Endothelial cell (in vitro differentiated cells): Measurements from ENCODE around the gene KDM4B. TPM values are rescaled to one million over a fixed set of nuclear protein-coding genes. Genes with fewer than 3 reads are reported as not detected.
A peak's percentile ranks its signal among the peaks of the same experiment; 100 is the strongest.

Experiments
- DNase-seq: peaks from one replicate; pipeline ENCODE4 v3.0.0; 2021; ENCODE audit warnings: low spot score
- H3K27ac Mint-ChIP-seq: one replicate; pipeline ENCODE4 v1.8.0; 2021; ENCODE audit warnings: mixed read lengths, inconsistent platforms; ENCODE audit not compliant: unreplicated experiment
- H3K27me3 Mint-ChIP-seq: one replicate; pipeline ENCODE4 v1.8.0; 2021; ENCODE audit warnings: mild to moderate bottlenecking, moderate library complexity, mixed read lengths, inconsistent platforms; ENCODE audit not compliant: unreplicated experiment
- H3K36me3 Mint-ChIP-seq: one replicate; pipeline ENCODE4 v1.8.0; 2021; ENCODE audit warnings: mild to moderate bottlenecking, low read depth, mixed read lengths, inconsistent platforms; ENCODE audit not compliant: unreplicated experiment
- H3K4me1 Mint-ChIP-seq: one replicate; pipeline ENCODE4 v1.8.0; 2021; ENCODE audit warnings: mild to moderate bottlenecking, mixed read lengths, inconsistent platforms; ENCODE audit not compliant: unreplicated experiment
- H3K4me3 Mint-ChIP-seq: one replicate; pipeline ENCODE4 v1.8.0; 2021; ENCODE audit warnings: mild to moderate bottlenecking, mixed read lengths, inconsistent platforms; ENCODE audit not compliant: unreplicated experiment
- H3K9me3 Mint-ChIP-seq: one replicate; pipeline ENCODE4 v1.8.0; 2021; ENCODE audit warnings: mixed read lengths, inconsistent platforms; ENCODE audit not compliant: unreplicated experiment
- CTCF ChIP-seq: fragments of 200-600 bp; sonication (generic); IDR thresholded peaks from one replicate; pipeline ENCODE4 v1.5.0; 2021; ENCODE audit warnings: antibody characterized with exemption; ENCODE audit not compliant: unreplicated experiment
- total RNA-seq: library from RNA; stranded (reverse); fragmentation: NEBNext Ultra II Directional; extraction: Animal tissue kit (Norgen Biotek cat#: 25700); gene quantifications from one replicate; pipeline ENCODE4 v1.2.1, GENCODE V29; 2021; ENCODE audit not compliant: unreplicated experiment

The KDM4B gene
- total RNA-seq, 1 donor from 2014 or later, result 42.4 TPM

GRCh38 chr19:4967738-4968461 is 1.0 kb upstream of the KDM4B start:
- TF ChIP-seq CTCF, result no peak
- peak overlapping the region; percentile 18 for H3K27ac Mint-ChIP-seq
- H3K4me1 Mint-ChIP-seq, result peaks cover 22% of the 10 kb centered on the region
- H3K36me3 Mint-ChIP-seq, result peaks cover 4% of the 10 kb centered on the region
- peak overlapping the region; percentile 21 for H3K4me3 Mint-ChIP-seq
- no peaks in the 10 kb centered on the region for H3K9me3 Mint-ChIP-seq
- no peak for DNase-seq
- peaks cover 12% of the 10 kb centered on the region for H3K27me3 Mint-ChIP-seq

- H3K36me3 Mint-ChIP-seq, result peaks cover 4% of the 10 kb centered on the region
- peaks cover 12% of the 10 kb centered on the region for H3K27me3 Mint-ChIP-seq
- no peak for TF ChIP-seq CTCF
- H3K4me3 Mint-ChIP-seq, result peak overlapping the region; percentile 96
- H3K9me3 Mint-ChIP-seq, result no peaks in the 10 kb centered on the region
- H3K27ac Mint-ChIP-seq, result no peak overlapping the region
- H3K4me1 Mint-ChIP-seq, result peaks cover 26% of the 10 kb centered on the region
- DNase-seq, result no peak
Observed at GRCh38 chr19:4969292-4969771, 419 bp downstream of the KDM4B start.

DNA sequence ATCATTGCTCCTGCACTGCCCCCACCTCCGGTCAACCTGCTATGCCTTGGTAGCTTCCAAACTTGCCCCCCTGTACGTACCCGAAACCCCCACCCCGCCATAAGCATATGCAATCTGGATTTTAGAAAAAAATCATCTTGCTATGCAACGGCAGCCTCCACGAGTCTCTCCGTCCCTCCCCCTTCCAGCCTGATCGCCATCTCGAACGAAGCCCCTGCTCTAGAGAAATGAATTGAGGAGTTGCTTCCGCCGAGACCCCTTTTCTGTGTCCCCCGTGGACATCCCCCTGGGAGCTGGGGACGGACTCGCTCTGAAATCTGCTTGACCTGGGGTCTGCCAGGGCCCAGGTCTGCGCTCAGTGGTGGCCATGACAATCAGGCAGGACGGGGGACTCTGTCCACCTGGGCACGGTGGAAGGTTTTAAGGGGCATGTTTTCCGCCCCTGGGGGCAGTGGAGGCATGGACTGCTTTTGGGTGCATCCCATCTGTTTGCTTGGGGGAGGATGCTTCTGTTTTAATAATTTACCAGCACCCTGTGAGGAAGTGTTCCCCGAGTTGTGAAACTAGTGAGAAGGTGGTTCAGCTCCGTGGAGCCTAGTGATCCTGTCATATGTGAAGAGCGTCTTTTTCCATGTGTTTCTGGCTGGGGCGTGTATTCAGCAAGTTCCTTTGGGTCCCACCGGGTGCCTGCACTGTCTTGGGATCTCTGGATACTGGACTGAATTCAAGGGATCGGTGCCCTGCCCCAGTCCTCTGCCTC is 1.0 kb downstream of the KDM4B start:
- Mint-ChIP-seq H3K9me3 (no peaks in the 10 kb centered on the region), H3K27me3 (peaks cover 13% of the 10 kb centered on the region), H3K36me3 (peaks cover 6% of the 10 kb centered on the region), H3K27ac (peak overlapping the region; percentile 45), H3K4me3 (peak overlapping the region; percentile 96), H3K4me1 (peaks cover 32% of the 10 kb centered on the region)
- no peak for DNase-seq
- no peak for TF ChIP-seq CTCF

DNA sequence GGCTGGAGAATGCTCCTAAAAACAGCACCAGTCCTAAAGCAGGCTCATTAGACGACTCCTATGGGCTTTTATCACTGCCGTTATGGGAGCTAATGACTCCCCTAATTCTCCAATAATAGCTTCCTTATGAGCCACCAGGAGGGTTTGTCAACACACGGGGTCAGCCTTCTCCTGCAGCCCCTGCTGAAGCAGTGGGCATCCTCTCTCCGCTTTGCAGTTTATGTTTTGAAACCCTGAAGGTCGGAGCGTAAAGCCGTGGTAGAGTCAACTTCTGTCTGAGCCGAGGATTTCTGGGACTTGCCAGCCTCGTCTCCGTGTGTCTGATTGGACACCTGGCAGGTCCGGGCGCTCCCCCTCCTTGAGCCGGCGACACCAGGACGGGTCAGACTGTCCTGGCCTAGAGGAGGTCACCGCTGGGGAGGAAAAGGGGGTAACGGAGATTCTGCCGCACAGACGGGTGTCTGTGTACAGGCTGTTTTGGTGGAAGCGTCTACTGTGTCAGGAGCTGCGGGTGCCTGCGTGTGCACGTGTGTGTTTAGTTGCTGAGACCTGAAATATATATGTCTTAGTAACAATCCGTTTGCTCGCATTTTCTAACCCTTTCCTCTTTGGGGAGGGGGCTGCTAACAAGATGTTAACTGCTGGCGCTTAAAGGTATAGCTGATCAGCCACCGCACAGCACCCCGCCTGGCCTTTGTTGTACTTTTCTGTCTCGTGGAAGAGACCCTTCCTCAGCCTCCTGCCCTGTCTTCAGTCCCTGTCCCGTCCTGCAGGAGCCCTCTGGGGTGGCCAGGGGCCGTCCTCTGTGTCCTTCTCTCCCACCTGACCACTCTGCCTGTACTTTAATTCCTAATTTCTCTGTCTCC is 1.9 kb downstream of the KDM4B start:
- peaks cover 13% of the 10 kb centered on the region for H3K27me3 Mint-ChIP-seq
- H3K9me3 Mint-ChIP-seq, result no peaks in the 10 kb centered on the region
- H3K27ac Mint-ChIP-seq, result peak overlapping the region; percentile 55
- no peak for DNase-seq
- TF ChIP-seq CTCF, result no peak
- H3K4me1 Mint-ChIP-seq, result peaks cover 36% of the 10 kb centered on the region
- peaks cover 7% of the 10 kb centered on the region for H3K36me3 Mint-ChIP-seq
- H3K4me3 Mint-ChIP-seq, result peak overlapping the region; percentile 96
